GM12891 (cell line): ENCODE measurements around the gene SURF6.

Experiments used
- PAX5 ChIP-seq: IDR thresholded peaks from 2 replicates; pipeline ENCODE4 v1.6.1; 2011; ENCODE audit warnings: low read length, moderate library complexity, mild to moderate bottlenecking; ENCODE audit not compliant: insufficient read depth, severe bottlenecking
- POLR2A ChIP-seq: IDR thresholded peaks from 2 replicates; pipeline ENCODE4 v1.6.1; 2011; ENCODE audit warnings: low read depth, low read length, control low read depth
- POLR2AphosphoS5 ChIP-seq: IDR thresholded peaks from 2 replicates; pipeline ENCODE4 v1.6.1; 2011; ENCODE audit warnings: low read depth, low read length, control low read depth
- POU2F2 ChIP-seq: IDR thresholded peaks from 2 replicates; pipeline ENCODE4 v1.6.1; 2011; ENCODE audit warnings: low read depth, mild to moderate bottlenecking, control low read depth, low read length, moderate library complexity
- SPI1 ChIP-seq: IDR thresholded peaks from 2 replicates; pipeline ENCODE4 v1.6.1; 2011; ENCODE audit warnings: low read depth, low read length, control low read depth
- TAF1 ChIP-seq: IDR thresholded peaks from 2 replicates; pipeline ENCODE4 v1.6.1; 2011; ENCODE audit warnings: low read depth, low read length, control low read depth

- TF ChIP-seq TAF1 (no peak), POLR2A (no peak), POLR2AphosphoS5 (no peak), SPI1 (no peak), POU2F2 (no peak), PAX5 (no peak)
Measured at GRCh38 chr9:133303266-133304157, 32.5 kb downstream of the SURF6 start.
